ENCODE measurements around the gene MMP13.

GRCh38 chr11:102929972-102930371 is 25.6 kb downstream of the MMP13 start:
- TF ChIP-seq POLR2A (IDR thresholded peaks at IDR 0.05; ENCODE audit: low read depth, low read length) (no peak), POLR2AphosphoS5 (IDR thresholded peaks at IDR 0.05; ENCODE audit: low read depth, low read length) (no peak)
